Subcutaneous adipose tissue (tissue), 4 donors: ENCODE measurements around the gene NLRP9. TPM values are rescaled to one million over a fixed set of nuclear protein-coding genes. Genes with fewer than 3 reads are reported as not detected.

Source experiments
- CTCF ChIP-seq: fragments of 450-650 bp; IDR thresholded peaks from one replicate; pipeline ENCODE4 v1.5.1; 2016; ENCODE audit warnings: low read depth, mild to moderate bottlenecking, control low read depth, antibody characterized with exemption, moderate library complexity
- total RNA-seq, 4 donors: library from RNA; depleted of rRNA; stranded (reverse); fragments of >200 nt; gene quantifications; one replicate each; pipeline ENCODE4 v1.1.0, GENCODE V29; 2016

Gene NLRP9
- total RNA-seq, 4 donors from 2014 or later, result not detected

GRCh38 chr19:55667006-55667381 lies 71.2 kb downstream of the NLRP9 start:
- no peak for TF ChIP-seq CTCF

- TF ChIP-seq CTCF, result no peak
These were observed 71.7 kb downstream of the NLRP9 start for GRCh38 chr19:55666343-55667005.

GRCh38 chr19:55663846-55664536 lies 74.2 kb downstream of the NLRP9 start:
- no peak for TF ChIP-seq CTCF

- no peak for TF ChIP-seq CTCF
These were observed 76.4 kb downstream of the NLRP9 start for GRCh38 chr19:55661826-55662225.

- no peak for TF ChIP-seq CTCF
These were observed 77.2 kb downstream of the NLRP9 start for GRCh38 chr19:55660991-55661390.

- TF ChIP-seq CTCF, result no peak
These were observed 77.8 kb downstream of the NLRP9 start for GRCh38 chr19:55660404-55660803.

- TF ChIP-seq CTCF, result no peak
These were observed 78.4 kb downstream of the NLRP9 start for GRCh38 chr19:55659822-55660221.
